Measurements from ENCODE around the gene NTSR1. TPM values are rescaled to one million over a fixed set of nuclear protein-coding genes. Genes with fewer than 3 reads are reported as not detected.

The NTSR1 gene
- total and polyA plus RNA-seq, 9 donors, result 0.05 to 0.23 (median 0.08) TPM; not detected in 5

DNA sequence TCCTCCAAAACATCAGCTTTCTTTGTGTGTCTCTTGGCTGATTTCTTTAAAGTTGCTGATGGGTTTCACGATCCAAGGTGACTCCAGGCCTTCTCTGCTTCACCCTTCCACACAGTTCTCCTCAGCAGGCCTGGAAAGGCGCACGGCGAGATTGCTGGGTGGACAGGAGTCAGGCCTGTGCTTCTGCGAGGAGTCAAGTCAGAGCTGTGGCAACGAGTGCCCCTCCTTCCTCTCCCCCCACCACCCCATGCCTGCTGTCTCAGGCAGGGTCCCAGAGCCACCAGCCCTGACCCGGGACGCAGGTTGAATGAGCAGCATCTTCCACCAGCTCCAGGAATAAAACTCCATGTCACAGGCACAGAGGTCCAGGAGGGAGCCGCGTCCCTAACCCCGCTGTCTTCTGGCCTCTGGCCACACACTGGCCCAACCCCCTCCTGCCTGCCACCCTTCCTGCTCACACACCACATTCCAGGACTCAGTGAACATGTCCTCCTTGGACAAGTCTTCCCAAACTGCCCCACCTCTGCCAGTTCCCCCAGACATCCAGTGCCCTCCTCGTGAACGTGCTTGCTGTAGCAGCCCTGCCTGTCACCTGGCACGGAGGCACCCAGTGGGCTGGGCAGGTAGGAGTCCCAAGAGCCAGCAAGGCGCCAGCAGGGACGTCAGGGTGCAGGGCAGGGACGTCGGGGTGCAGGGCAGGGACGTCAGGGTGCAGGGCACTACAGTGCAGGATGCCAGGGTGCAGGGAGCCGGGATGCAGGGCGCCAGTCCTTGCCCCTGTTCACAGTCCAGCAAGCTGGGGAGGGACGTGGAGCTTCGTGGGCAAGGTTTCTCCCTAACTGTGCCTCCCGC is 7.2 kb upstream of the NTSR1 start:
- 62 to 75% (median 71%) methylated on average over 24 of the region's 24 CpGs for WGBS, 3 donors
- intact Hi-C loops (cut with DNase I), result no loop called here
- Histone ChIP-seq H3K27me3 (no peaks in the 10 kb centered on the region), H3K36me3 (no peaks in the 10 kb centered on the region), H3K4me3 (no peak overlapping the region), H3K4me1 (ENCODE audit: insufficient read depth) (no peaks in the 10 kb centered on the region), H3K27ac (no peak overlapping the region), H3K9me3 (no peaks in the 10 kb centered on the region)
- TF ChIP-seq POLR2A (IDR thresholded peaks at IDR 0.05) (no peak), EP300 (IDR thresholded peaks at IDR 0.05) (no peak), CTCF (IDR thresholded peaks at IDR 0.05) (no peak)
- DNase-seq, result no peak

GRCh38 chr20:62702013-62702300 is 6.7 kb upstream of the NTSR1 start:
- Histone ChIP-seq H3K27me3 (no peaks in the 10 kb centered on the region), H3K9me3 (no peaks in the 10 kb centered on the region), H3K36me3 (no peaks in the 10 kb centered on the region), H3K4me1 (ENCODE audit: insufficient read depth) (no peaks in the 10 kb centered on the region), H3K4me3 (no peak overlapping the region), H3K27ac (no peak overlapping the region)
- WGBS, 3 donors, result 45 to 77% (median 65%) methylated on average over 11 of the region's 11 CpGs
- no peak for DNase-seq
- intact Hi-C loops (cut with DNase I), result no loop called here
- TF ChIP-seq POLR2A (IDR thresholded peaks at IDR 0.05) (no peak), EP300 (IDR thresholded peaks at IDR 0.05) (no peak), CTCF (IDR thresholded peaks at IDR 0.05) (no peak)

DNA sequence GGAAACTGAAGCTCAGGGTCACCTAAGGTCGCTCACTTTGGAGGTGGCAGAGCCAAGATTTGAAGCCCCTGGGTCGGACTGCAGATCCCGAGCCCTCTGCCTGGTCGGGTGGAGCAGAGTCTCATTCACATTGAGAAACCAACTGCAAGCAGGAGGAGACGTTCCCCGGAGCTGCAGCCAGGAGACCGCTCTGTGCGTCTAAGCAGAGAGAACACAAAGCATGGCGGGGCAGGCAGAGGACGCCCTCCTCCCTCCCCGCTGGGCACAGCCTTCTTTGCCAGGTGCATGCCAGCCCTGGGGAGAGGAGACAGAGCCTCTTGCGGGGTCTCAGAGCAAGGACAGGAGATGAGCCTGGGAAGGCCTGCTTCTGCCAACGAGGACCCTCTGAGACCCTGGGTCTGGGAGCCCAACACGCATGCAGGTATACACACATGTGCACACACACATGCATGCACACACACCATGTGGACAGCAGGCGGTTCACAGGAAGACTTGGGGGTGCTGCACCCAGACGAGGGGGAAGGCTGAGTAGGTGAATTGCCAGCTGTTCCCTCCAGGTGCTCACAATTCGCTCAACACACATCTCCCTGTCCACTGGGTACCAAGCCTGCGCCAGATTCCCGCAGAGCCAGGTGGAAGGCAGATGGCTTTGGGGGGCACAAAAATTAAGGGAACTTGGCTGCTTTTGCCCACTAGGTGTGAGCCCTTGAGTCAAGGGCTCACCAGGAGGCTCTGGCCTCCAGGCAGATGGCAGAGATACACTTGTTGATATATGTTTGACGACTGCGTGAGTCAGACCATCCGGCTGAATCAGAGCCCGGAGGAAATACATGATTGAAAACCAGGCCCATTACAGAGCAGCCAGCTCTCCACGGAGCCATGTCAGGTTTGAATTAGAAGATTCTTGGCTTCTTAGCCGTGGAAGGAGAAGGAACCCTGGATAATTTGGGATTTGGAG is 5.5 kb upstream of the NTSR1 start:
- 85 to 90% (median 86%) methylated on average over 25 of the region's 25 CpGs for WGBS, 3 donors
- no peaks in the 10 kb centered on the region for H3K4me1 ChIP-seq (ENCODE audit: insufficient read depth)
- no peak overlapping the region for H3K27ac ChIP-seq
- H3K9me3 ChIP-seq, result no peaks in the 10 kb centered on the region
- H3K36me3 ChIP-seq, result no peaks in the 10 kb centered on the region
- DNase-seq, result no peak
- H3K27me3 ChIP-seq, result no peaks in the 10 kb centered on the region
- H3K4me3 ChIP-seq, result no peak overlapping the region
- intact Hi-C loops (cut with DNase I), result no loop called here
- TF ChIP-seq CTCF (IDR thresholded peaks at IDR 0.05) (no peak), EP300 (IDR thresholded peaks at IDR 0.05) (no peak), POLR2A (IDR thresholded peaks at IDR 0.05) (no peak)

DNA sequence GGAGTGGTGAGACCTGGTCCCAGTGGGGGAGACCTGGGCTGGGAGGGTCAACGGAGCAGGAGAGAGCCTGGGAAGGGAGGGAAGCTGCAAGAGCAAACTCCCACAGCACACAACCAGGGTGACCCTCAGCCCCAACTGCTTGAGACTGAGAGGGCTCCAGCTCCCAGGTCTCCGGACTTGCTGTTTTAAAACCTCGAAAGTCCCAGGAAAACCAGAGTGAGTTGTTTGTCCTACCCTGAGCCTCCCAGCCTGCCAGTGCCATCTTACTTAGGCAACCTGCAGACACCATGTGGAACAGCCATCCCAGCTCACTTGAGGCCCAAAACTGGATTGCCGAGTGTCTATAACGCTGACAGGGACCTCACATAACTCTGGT is 4.8 kb upstream of the NTSR1 start:
- H3K4me1 ChIP-seq (ENCODE audit: insufficient read depth), result no peaks in the 10 kb centered on the region
- intact Hi-C loops (cut with DNase I), result no loop called here
- DNase-seq, result no peak
- no peak overlapping the region for H3K27ac ChIP-seq
- no peak overlapping the region for H3K4me3 ChIP-seq
- no peak for TF ChIP-seq CTCF (IDR thresholded peaks at IDR 0.05)
- TF ChIP-seq EP300 (IDR thresholded peaks at IDR 0.05), result no peak
- no peak for TF ChIP-seq POLR2A (IDR thresholded peaks at IDR 0.05)
- 74 to 78% (median 75%) methylated on average over 5 of the region's 5 CpGs for WGBS, 3 donors
- H3K27me3 ChIP-seq, result no peaks in the 10 kb centered on the region
- H3K9me3 ChIP-seq, result no peaks in the 10 kb centered on the region
- H3K36me3 ChIP-seq, result no peaks in the 10 kb centered on the region

Measured in ovary (tissue), 9 donors.